ENCODE data around the gene NKX1-1.

The NKX1-1 gene

DNA sequence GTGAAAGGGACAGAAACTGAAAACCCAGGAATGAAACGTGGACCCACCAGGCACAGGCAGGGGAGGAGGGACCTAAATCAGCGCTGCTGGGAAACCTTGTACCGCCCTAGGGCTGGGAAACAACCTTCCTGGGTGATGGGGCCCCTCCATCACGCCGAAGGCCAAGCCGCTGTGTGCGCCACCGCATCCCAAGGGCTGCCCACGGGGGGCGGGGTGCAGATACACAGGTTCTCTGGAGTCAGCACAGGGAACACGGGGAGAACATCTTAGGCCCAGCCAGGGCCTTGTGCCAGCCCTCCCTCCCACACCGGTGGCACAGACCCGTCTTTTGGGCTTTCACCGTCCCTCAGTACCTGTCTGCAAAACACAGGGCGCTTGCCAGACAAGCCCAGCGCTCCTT is 46.3 kb downstream of the NKX1-1 start:
- DNase-seq (ENCODE audit: low read depth): no peak

DNA sequence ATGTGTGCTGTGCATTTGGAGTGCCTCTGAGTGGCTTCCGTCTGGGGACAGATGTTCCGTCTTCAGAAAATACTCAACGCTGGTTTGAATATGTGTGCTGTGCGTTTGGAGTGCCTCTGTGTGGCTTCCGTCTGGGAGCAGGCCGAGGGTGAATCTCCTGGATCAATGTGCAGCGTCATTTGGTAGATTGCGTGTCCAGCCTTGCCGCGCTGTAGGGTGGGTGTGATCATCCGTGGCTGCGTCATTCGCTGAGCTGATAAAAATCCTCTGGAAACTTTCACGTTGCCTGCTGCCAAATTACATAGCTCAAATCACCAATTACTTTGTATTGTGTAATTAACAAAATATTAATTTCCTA is 47.1 kb downstream of the NKX1-1 start:
- DNase-seq (ENCODE audit: low read depth): no peak

DNA sequence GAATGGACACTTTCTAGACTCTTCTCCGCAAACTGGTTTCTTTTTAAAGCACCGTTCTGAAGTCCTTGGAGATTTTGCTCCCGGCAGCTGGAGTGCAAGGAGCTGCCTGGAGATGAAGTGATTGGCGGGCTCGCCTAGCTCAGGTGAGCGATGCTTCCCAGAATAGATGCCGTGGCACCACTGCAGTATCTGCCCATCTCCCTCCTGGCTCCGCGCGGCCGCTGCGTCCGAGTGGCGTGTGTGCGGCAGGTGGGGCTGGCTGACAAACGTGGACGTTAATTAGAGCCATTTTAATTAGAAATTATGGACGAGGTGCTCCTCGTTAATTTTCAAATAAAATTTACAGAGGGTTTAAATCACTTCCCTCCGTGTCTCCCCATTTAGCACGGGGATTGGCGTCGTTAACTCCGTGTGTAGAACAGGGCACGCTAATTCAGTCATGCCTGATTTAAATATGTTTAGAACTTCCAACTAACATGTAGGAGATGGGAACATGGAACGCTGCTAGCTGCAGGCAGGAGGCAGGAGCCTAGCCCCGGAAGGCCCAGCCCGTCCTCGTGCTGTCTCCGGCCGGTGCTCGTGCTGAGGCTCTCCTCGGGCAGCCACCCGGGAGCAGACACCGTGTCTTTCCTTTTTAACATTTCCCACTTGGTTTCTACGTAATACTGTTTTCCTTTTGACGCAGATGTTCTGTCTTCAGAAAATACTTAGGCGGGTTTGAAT is 47.7 kb downstream of the NKX1-1 start:
- no peak for DNase-seq (ENCODE audit: low read depth)

DNA sequence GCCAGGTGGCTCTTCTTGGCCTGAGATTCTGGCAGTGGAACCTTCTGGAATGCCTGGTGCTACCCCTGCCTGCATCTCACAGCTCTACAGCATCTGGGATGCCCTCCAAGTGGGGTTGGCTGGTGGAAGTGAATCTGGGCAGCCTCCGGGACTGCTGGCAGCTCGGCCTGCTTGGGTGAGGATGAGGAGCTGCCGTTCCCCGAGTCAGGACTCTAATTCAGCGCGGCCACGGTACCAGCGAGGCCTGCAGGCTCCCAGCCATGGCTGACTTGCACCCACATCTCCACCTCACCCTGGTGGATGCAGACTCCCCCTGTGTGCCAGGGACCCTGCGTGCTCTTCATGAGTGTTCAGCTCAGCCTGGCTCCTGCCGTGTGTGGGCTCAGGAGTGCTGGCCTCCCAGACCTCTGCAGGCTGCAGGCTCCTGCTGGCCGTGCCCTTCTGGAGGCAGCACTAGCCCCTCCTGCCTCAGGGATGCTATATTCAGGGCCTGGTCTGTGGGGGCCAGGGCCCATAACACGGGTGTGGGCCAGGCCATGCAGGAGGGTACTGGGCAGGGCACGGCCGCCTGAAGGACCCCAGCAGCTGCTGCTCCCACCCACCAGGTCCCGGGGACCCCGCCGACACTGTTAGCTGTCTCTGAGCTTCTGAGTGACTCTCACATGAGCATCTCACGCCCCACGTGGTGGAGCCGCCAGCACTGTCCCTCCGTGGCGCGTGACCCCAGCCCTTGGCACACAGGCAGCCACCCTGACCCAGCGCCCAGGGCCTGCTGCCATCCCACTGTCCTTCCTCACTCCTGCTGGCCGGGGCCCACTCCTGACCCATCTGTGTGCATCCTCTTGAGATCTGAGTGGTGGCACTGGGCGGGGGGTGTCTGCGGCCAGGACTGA is 48.6 kb downstream of the NKX1-1 start:
- DNase-seq (ENCODE audit: low read depth): no peak

DNA sequence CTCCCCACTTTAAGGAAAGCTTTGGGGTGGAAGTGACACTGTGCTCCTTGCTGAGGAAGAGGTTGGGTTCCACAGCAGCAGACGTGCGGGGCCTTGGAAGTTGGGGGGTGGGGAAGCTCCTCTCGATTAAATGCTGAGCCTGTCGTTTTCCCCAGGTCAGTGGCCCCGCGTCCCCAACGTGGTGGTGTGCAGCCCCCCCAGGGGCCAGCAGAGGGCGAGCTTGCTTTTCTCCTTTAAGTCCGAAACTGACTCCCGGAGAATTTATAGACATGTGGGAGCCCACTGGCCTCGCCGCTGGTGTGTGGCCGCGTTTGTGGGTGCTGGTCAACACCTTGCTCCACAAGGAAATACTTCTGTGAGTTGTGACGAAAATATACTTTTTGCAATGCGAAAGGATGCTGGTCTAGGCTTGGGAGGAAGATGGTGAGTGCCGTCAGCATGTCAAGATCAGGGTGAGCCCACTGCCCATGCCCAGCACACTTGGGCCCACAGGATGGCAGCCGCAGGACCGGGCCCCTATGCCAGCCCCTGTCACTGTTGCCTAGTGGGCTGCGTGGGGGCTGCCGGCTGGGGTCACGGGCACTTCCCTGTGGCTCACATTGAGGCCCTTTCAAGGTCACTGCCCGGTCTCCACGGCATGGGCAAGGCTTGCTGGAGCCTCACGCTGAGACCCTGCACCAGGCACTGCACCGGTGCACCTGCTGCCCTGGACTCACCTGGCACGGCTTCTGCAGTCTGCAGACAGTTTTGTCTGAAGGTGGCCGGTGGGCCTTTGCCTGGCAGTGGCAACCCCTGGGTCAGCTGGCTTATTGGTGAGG is 49.9 kb downstream of the NKX1-1 start:
- no peak for DNase-seq (ENCODE audit: low read depth)

DNA sequence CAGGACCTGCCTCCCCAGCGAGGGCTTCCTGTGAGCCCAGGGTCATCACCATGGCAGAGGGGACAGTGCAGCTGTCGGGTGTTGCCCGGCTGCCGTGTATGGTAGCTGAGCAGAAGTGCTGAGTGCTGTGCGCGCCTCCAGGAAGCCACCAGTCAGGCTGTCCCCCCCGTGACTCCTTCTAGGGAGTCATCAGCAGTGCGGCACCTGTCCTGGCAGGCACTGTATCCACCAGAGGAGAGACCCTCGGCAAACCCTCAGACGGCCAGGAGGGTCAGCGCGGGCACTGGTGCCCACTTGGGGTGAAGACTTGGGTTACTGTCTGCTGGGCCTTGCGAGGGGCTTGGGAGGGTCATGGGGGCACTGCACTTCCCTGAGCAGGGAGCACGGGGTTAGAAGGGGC is 50.9 kb downstream of the NKX1-1 start:
- no peak for DNase-seq (ENCODE audit: low read depth)

DNA sequence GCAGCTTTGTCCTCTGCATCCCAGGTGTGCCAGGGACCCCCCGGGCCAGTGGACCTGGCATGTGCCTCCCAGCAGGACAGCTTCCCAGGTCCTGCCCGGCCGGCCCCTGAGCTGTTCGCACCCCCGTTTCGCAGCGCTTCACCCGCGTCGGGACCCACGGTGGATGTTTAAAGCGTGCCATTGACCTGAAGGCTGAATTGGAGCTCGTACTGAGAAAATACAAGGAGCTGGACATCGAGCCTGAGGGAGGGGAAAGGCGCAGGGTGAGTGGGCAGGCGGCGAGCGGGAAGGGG is 51.3 kb downstream of the NKX1-1 start:
- DNase-seq (ENCODE audit: low read depth): no peak

DNA sequence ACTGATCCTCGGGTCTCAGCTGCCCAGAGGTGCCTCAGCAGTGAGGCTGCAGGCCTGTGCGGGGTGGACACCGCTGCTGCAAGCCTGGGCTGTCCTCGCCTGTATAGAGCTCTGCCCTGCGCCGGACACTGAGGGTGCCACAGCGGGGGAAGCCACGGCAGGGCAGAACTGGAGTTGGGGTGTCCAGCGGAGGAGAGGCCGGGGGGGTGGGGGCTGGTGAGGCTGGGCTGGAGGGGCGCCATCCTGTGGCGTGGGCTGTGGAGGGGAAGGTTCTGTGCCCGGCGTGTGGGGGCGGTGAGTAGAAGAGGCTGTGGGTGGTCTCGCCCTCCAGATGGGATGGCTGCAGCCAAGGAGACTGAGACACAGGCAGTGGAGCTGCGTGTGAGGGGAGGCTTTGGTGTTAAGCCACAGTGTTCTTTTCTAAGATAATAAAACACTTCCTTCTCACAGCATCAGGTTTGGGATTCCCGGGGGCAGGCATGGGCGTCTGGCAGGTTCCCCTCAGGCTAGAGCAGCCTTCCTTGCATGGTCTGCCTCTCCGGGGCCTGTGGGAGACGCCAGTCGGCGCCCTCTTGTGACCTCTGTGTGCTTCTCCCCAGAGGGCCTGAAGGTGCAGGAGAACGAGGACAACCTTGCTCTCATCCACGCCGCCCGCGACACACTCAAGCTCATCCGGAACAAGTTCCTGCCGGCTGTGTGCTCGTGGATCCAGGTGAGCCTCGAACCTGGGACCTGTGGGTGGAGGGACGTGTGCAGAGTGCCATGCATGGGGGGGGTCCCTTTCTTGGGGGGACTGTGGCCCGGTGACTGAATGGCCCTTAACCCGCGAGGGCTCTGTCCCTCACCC is 51.9 kb downstream of the NKX1-1 start:
- DNase-seq (ENCODE audit: low read depth): no peak

DNA sequence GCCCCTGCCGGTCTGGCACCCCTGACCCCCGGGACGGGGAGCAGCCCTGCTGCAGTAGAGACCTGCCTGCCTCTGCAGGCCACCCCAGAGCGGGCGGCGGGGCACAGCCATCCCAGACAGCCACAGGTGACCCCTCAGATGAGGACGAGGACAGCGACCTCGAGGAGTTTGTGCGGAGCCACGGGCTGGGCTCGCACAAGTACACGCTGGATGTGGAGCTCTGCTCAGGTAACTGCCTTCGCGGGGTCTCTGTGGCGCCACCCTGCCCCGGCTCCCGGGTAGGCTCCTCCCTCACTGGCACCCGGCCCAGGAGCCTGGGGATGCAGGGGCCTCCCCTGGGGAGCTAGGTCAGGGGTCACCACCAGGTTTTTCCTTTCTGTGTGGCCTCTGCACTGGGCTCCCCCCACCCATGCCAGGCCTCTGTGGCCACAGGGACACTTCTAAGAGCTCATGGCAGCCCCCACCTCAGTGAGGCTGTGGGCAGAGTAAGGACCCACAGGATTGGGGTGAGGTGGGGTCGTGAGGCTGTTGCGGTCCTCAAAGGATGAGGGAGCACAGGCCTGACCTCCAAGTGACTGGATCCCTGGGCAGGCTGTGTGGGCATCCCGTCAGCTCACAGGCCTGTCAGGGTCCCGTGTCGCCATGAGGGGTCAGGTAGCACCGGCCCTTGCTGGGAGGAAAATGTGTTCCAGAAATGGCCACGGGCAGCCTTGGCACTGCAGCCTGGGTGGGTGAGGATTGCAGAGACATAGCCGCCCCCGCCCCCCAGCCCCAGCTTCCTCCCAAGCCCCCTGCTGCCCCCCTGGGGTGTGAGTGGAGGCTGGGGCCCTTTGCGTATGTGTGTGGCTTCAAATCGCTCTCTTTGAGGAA is 52.8 kb downstream of the NKX1-1 start:
- no peak for DNase-seq (ENCODE audit: low read depth)

Data from fibroblast of the conjunctiva (primary cell).